Mucosa of stomach (tissue), 1 donor: ENCODE measurements around the gene PABPC4L.

Experiments
- H3K27me3 ChIP-seq: one replicate; pipeline ENCODE4 v1.7.0; 2013; ENCODE audit warnings: mild to moderate bottlenecking, low read length; ENCODE audit not compliant: control insufficient read depth, insufficient read depth
- H3K36me3 ChIP-seq: one replicate; pipeline ENCODE4 v1.7.0; 2013; ENCODE audit warnings: low read length; ENCODE audit not compliant: control insufficient read depth, insufficient read depth
- H3K4me1 ChIP-seq: one replicate; pipeline ENCODE4 v1.7.0; 2013; ENCODE audit warnings: mild to moderate bottlenecking, low read length; ENCODE audit not compliant: control insufficient read depth, insufficient read depth
- H3K4me3 ChIP-seq: one replicate; pipeline ENCODE4 v1.7.0; 2013; ENCODE audit warnings: low read length
- H3K9ac ChIP-seq: one replicate; pipeline ENCODE4 v1.7.0; 2013; ENCODE audit warnings: mild to moderate bottlenecking, low read length, moderate library complexity
- H3K9me3 ChIP-seq: one replicate; pipeline ENCODE4 v1.7.0; 2013; ENCODE audit warnings: mild to moderate bottlenecking, low read length, moderate library complexity; ENCODE audit not compliant: control insufficient read depth
- donor health status: Pancreatic carcinoma.

Gene PABPC4L

DNA sequence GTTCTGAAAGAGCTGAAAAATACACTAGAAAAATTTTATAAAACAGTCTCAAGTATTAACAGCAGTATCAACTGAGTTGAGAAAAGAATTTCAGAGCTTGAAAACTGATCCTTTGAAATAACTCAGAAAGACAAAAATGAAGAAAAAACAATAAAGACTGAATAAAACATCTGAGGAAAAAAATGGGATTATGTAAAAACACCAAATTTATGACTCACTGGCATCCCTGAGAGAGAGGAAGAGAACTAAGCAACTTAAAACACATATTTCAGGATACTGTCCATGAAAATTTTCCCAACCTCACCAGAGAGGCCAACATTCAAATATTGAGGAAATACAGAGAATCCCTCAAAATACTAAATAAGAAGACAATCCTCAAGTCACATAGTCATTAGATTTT, 22.9 kb downstream of the PABPC4L start:
- Histone ChIP-seq H3K9ac (no peak overlapping the region), H3K36me3 (no peaks in the 10 kb centered on the region), H3K4me1 (no peaks in the 10 kb centered on the region), H3K4me3 (no peak overlapping the region), H3K9me3 (no peaks in the 10 kb centered on the region), H3K27me3 (no peaks in the 10 kb centered on the region)

DNA sequence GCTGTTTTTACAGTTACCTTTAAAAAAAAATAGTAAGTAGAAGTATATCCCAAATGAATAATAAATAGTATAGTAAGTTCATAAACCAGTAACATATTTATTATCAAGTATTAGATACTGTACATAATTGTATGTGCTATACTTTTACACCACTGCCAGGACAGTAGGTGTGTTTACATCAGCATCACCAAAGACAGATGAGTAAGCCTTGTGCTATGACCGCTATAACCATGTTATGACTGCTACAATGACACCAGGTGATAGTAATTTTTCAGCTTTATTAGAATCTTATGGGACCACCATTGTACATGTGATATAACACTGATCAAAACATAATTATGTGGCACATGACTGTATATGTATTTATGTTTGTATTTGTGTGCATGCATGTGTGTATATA, 27.3 kb downstream of the PABPC4L start:
- Histone ChIP-seq H3K4me1 (no peaks in the 10 kb centered on the region), H3K9ac (no peak overlapping the region), H3K36me3 (no peaks in the 10 kb centered on the region), H3K27me3 (no peaks in the 10 kb centered on the region), H3K9me3 (no peaks in the 10 kb centered on the region), H3K4me3 (no peak overlapping the region)

DNA sequence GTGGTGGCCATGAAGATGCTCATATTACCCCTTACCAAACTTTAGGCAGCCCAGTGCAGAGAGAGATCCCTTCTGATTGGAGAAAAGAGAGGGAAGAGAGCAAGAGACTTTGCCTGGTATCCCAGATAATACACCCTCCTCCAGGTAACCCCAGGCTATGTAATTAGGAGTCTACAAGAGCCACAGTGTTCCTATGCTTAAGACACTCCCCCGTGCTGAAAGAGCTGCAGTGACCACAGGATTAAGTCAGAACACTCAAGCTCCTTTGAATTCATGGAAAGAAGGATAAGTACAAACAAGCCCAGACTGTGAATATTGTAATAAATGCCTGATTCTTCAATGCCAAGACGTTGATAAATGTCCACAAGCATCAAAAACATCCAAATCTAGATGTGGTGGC, 41.4 kb downstream of the PABPC4L start:
- H3K4me3 ChIP-seq, result no peak overlapping the region
- no peaks in the 10 kb centered on the region for H3K9me3 ChIP-seq
- no peaks in the 10 kb centered on the region for H3K4me1 ChIP-seq
- H3K27me3 ChIP-seq, result no peaks in the 10 kb centered on the region
- H3K9ac ChIP-seq, result no peak overlapping the region
- H3K36me3 ChIP-seq, result no peaks in the 10 kb centered on the region

DNA sequence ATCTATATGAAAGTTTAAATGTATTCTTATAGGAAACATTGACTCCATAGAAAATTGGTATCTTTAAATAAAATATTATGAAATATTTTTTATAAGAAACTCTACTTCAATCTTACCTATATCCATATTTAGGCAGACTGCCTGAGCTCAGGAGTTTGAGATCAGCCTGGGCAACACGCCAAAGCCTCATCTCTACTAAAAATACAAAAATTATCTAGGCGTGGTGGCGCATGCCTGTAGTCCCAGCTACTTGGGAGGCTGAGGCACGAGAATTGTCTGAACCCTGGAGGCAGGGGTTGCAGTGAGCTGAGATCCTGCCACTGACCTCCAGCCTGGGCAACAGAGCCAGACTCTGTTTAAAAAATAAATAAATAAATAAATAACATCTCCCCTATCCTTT, 47.5 kb downstream of the PABPC4L start:
- H3K4me1 ChIP-seq, result no peaks in the 10 kb centered on the region
- no peaks in the 10 kb centered on the region for H3K9me3 ChIP-seq
- H3K27me3 ChIP-seq, result no peaks in the 10 kb centered on the region

DNA sequence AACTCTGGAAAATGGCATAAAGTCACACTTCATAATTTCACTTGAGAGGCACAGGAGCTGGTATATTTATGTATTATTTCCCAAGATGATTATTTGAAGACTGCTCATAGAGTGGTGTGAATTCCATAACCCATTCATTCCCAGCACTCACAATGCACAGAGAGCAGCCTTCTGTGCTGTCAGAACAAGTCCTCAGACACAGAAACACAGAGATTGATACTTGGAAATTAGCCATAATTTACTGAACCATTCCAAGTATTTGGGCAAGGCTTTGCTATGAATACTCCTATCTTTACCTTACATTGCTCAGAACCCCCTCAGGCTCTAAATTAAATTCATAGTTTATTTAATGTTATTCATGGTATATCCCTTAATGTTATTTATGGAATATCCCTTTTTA, 53.6 kb downstream of the PABPC4L start:
- no peak overlapping the region for H3K9ac ChIP-seq
- no peaks in the 10 kb centered on the region for H3K4me1 ChIP-seq
- H3K36me3 ChIP-seq, result no peaks in the 10 kb centered on the region
- no peak overlapping the region for H3K4me3 ChIP-seq
- no peaks in the 10 kb centered on the region for H3K27me3 ChIP-seq
- H3K9me3 ChIP-seq, result no peaks in the 10 kb centered on the region

More for the DNA sequence above, 47.5 kb downstream of the PABPC4L start:
- no peak overlapping the region for H3K9ac ChIP-seq
- H3K4me3 ChIP-seq, result no peak overlapping the region
- H3K36me3 ChIP-seq, result no peaks in the 10 kb centered on the region
